Smooth muscle cell of the brain vasculature (primary cell): Measurements from ENCODE around the gene PRSS48.
"Not testable (repeated sequence)": the region's sequence is repeated elsewhere in the genome, so short reads cannot be mapped to it uniquely, and the experiment has no call there.

Experiments
- DNase-seq: peaks from one replicate; pipeline ENCODE4 v3.0.0-alpha.2; 2012; ENCODE audit warnings: low read depth, low spot score

PRSS48 gene

GRCh38 chr4:151276787-151277562 is at the start of gene PRSS48:
Gene PRSS48, plus strand, starts transcription at chr4:151277161. Its CDS starts 12 bp downstream, at chr4:151277173.
- peak; percentile 20 for DNase-seq

- no peak for DNase-seq
Measured at GRCh38 chr4:151227172-151227571, 49.8 kb upstream of the PRSS48 start.

GRCh38 chr4:151227731-151228130 is 49.2 kb upstream of the PRSS48 start:
- peak; percentile 55 for DNase-seq

- peak; percentile 50 for DNase-seq
Measured at GRCh38 chr4:151228189-151229119, 48.5 kb upstream of the PRSS48 start.

GRCh38 chr4:151231915-151232595 is 44.9 kb upstream of the PRSS48 start:
- DNase-seq = no peak

GRCh38 chr4:151233600-151233999 is 43.4 kb upstream of the PRSS48 start:
- DNase-seq = no peak

GRCh38 chr4:151235373-151235772 is 41.6 kb upstream of the PRSS48 start:
- DNase-seq = not testable (repeated sequence)

GRCh38 chr4:151236036-151236435 is 40.9 kb upstream of the PRSS48 start:
- DNase-seq = no peak

GRCh38 chr4:151238477-151238876 is 38.5 kb upstream of the PRSS48 start:
- no peak for DNase-seq

GRCh38 chr4:151239608-151240007 is 37.4 kb upstream of the PRSS48 start:
- no peak for DNase-seq

GRCh38 chr4:151242305-151242704 is 34.7 kb upstream of the PRSS48 start:
- no peak for DNase-seq

GRCh38 chr4:151246742-151247141 is 30.2 kb upstream of the PRSS48 start:
- DNase-seq = no peak

GRCh38 chr4:151247395-151247794 is 29.6 kb upstream of the PRSS48 start:
- DNase-seq = no peak

- DNase-seq = no peak
Measured at GRCh38 chr4:151248519-151248918, 28.4 kb upstream of the PRSS48 start.

- no peak for DNase-seq
Measured at GRCh38 chr4:151250706-151251105, 26.3 kb upstream of the PRSS48 start.

GRCh38 chr4:151251603-151252304 is 25.2 kb upstream of the PRSS48 start:
- DNase-seq = no peak

- not testable (repeated sequence) for DNase-seq
Measured at GRCh38 chr4:151255226-151255625, 21.7 kb upstream of the PRSS48 start.

GRCh38 chr4:151255680-151256079 is 21.3 kb upstream of the PRSS48 start:
- DNase-seq = not testable (repeated sequence)

GRCh38 chr4:151256134-151256533 is 20.8 kb upstream of the PRSS48 start:
- DNase-seq = peak; percentile 51

- DNase-seq = no peak
Measured at GRCh38 chr4:151257704-151258103, 19.3 kb upstream of the PRSS48 start.

- DNase-seq = no peak
Measured at GRCh38 chr4:151259752-151260151, 17.2 kb upstream of the PRSS48 start.
